CD4-positive, alpha-beta T cell treated with Interleukin-21 for 1 hour (primary cell): ENCODE results near the gene DOCK4.
A peak's percentile ranks its signal among the peaks of the same experiment; 100 is the strongest.

Experiments used
- DNase-seq: peaks from one replicate; pipeline ENCODE4 v3.0.0-alpha.2; 2020

DOCK4 gene

GRCh38 chr7:112103246-112103645 lies 103.0 kb downstream of the DOCK4 start:
- no peak for DNase-seq

DNA sequence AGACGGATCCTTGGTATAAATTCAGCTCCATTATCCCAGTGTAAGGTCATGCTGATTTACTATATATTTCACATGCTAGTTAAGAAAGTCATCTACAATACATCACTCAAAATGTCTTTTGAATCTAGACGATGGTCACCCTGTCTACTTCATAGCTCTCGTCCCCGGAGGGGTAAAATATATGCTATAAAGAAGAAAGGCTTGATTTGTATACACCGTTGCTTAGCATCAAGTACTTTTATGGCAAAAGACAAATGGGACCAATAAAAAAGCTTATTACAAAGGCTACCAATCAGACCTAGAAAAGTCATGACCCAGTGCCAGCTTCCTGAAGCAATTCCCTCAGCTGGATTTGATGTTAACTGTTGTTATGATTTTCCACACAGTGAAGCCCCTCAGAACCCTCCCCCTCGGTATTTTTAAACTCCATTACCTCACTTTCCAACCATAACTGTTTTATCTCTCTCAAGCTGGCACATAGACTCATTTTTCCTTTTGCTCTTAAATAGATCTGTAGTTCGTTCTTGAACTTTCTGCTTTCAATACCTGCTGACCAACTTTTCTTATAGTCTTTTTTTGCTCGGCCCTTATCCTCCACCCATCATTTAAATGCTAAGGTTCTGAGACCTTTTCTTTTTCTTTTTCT lies 104.9 kb downstream of the DOCK4 start:
- no peak for DNase-seq

- no peak for DNase-seq
Observed at GRCh38 chr7:112097524-112097923, 108.7 kb downstream of the DOCK4 start.

- DNase-seq = no peak
Observed at GRCh38 chr7:112093409-112093808, 112.8 kb downstream of the DOCK4 start.

DNA sequence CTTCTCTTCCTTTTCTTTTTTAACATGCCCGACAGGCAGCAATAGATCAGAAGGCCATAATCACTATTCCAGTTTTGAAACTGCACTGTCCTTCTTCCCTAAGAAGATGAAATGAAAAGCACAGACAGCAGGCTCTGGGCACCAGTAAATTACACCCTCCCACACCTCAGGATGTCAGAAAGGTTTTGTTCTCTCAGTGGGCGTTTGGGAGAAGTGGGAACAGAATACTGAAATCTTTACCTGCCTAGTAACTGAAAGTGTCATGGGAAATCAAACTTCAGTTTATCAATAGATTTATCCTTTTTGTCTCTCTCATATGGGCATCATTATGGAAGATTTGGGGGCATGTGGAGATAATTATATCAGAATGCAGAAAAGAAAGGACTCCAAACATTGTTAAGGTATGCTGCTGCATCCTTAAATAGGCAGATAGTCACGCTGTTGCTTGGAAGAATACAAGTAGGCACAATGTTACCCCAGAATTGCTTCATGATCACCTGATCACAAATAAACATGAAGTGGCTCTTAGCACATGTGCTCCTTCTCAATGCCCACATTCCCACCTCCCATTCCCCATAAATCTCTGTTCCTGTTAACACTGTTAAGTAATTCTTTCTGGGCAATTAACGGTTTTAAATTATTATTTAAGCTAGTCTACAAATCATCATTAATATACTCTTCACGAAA lies 113.3 kb downstream of the DOCK4 start:
- DNase-seq = no peak

DNA sequence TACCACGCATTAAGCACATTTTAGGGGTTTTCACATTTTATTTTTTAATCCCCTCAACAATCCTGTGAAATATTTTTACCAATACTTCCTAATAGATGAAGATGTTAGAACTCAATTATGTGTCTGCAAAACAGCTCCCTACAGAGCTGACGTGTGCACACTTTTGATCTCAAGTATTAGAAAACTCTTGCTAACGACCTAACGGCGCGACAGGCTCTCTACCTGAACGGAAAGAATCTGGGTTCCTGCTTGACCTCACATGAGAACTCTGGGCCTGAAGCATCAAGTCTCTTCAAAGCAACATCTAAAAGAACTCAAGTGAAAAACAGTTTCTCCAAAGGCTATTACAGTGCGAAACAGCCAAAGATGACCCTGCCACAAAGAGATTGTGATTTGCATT lies 113.9 kb downstream of the DOCK4 start:
- no peak for DNase-seq

GRCh38 chr7:112091768-112092167 lies 114.4 kb downstream of the DOCK4 start:
- no peak for DNase-seq

DNA sequence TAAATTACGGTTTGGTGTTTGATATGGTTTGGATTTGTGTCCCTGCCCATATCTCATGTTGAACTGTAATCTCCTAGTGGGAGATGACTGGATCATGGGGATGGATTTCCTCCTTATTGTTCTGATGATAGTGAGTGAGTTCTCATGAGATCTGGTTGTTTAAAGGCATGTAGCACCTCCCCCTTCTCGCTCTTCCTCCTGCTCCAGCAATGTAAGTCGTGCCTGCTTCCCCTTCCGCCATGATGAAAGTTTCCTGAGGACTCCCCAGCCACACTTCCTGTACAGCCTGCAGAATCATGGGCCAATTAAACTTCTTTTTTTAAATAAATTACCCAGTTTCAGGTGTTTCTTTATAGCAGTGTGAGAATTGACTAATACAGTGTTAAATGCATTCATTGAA lies 116.6 kb downstream of the DOCK4 start:
- DNase-seq = no peak

- no peak for DNase-seq
Observed at GRCh38 chr7:112088484-112089016, 117.6 kb downstream of the DOCK4 start.

GRCh38 chr7:112086496-112087254 lies 119.5 kb downstream of the DOCK4 start:
- DNase-seq = no peak

DNA sequence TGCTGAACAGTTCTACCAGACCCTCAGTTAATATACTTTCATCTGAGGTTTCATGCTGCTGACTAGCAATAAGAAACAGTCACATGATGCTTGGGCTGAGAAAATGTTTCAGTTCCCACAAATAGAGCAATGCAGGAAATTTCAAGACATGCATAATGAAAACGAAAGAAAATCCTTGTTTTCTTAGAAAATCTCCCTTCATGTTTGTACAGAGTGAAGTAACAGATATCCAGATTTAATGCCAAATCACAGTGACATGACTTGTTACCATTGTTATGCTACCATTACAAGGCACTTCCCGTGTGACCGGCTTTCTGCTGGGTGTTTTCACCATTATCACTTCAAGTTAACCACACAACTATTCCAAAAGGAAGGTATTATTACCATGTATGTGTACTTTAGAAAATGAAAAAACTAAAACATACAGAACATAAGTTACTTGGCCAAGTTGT lies 121.7 kb downstream of the DOCK4 start:
- DNase-seq = no peak

GRCh38 chr7:112083776-112084355 lies 122.3 kb downstream of the DOCK4 start:
- DNase-seq = no peak

GRCh38 chr7:112082306-112082705 lies 123.9 kb downstream of the DOCK4 start:
- DNase-seq = no peak

DNA sequence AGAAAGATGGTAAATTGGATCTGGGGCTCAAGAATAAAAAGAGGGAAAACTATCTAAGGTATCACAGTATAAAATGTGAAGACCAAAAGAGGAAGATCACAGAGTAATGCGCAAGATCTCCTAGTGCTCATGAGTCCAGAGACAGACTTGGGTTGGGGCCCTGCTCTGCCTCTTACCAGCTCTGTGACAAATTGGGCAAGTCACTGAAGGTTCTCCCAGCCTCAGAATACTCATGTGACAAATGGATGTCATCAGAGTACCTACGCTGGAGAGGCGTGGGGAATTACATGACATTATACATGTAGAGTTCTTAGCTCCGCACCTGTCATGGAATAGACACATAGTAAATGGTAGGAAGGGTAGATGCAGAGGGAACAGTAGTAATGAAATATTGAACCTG lies 124.4 kb downstream of the DOCK4 start:
- peak; percentile 11 for DNase-seq

- peak; percentile 9 for DNase-seq
Observed at GRCh38 chr7:112080978-112081377, 125.2 kb downstream of the DOCK4 start.

GRCh38 chr7:112080441-112080840 lies 125.8 kb downstream of the DOCK4 start:
- peak; percentile 29 for DNase-seq

GRCh38 chr7:112079673-112080072 lies 126.5 kb downstream of the DOCK4 start:
- no peak for DNase-seq

- DNase-seq = no peak
Observed at GRCh38 chr7:112079122-112079521, 127.1 kb downstream of the DOCK4 start.

DNA sequence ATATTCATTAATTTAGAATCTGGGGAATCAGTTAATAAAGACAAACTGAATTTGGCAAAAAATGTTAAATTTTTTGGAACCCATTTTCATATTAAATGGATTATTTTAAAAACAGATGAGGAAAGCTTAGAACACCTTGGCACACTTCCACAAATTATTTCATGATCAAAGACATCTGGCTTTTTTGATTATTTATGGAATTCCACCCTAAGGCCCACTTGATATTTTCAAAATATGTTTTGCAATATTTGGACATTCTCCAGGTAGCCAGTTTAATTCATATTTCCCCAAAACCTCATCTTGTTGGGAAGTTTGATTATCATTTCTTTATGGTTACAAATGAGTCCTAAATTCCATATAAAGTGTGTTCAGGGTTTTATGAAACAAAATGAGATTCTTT lies 129.9 kb downstream of the DOCK4 start:
- DNase-seq = no peak

DNA sequence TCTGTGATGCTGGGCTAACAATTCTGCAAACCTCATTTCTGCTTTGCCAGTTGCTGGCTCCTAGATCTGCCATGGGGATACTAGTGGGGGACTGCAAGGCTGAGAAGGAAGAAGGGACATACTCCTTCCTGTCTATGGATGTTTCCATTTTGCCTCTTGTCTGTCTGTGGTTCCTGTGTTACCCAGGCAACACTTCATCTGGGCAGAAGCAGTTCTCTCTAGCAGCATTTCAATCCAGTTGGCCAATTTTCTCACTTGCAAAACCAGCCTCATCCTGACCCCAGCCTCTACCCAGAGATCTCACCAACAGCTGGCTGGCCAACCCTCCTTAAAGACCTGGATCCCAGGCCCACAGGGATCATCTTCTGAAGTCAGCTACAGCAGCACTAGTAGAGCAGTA lies 131.7 kb downstream of the DOCK4 start:
- no peak for DNase-seq

- no peak for DNase-seq
Observed at GRCh38 chr7:112073530-112073929, 132.7 kb downstream of the DOCK4 start.

DNA sequence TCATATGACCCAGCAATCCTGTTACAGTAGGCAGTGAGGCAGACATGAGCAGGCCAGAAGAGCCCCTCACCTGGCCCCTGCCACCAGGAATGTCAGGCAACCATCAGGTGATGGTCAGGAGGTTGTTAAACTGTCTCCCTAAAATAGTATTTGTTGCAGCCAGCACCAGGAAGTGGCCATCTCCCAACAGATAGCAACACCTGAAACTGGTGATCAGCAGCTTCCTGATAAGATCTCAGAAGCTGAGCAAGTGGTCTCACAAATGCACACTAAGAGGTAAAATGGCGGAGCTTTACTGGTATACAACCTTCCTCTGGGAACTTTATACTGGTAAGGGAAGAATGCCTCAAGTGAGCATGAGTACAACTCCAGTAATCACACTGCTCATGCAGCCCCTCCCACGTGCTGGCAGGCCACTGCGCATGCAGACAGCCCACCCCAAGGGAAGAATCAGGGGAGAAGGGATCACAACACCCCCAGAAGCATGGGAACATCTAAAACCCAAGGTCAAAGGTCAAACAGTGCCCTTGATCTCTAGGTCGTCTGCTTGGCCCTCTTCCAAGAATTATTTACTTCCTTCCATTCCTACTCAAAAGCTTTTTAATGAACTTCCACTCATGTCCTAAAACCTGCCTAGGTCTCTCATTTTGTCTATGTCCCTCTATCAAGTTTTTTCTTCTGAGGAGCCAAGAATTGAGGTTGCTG lies 133.5 kb downstream of the DOCK4 start:
- DNase-seq = no peak

DNA sequence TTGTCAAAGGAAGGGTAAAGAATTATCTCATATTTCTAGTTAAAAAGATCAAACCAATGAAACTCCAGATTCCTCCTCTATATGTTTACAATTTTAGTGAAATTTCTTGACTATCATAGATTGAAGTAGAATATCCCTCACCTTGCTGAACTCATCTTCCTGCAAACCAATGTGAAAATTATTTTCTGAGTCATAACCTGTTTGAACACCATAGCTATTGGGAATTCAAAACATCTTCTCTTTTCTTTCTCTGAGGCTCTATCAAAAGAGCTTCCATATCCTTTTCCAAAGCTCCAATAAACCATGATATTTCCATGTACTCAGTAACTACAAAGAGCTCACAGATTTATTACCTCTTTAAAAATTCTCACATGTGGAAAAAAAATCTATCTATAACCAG lies 134.3 kb downstream of the DOCK4 start:
- DNase-seq = no peak
